Liver (tissue), 9 donors: ENCODE data around the gene SLC24A4. TPM values are rescaled to one million over a fixed set of nuclear protein-coding genes. Genes with fewer than 3 reads are reported as not detected.
A peak's percentile ranks its signal among the peaks of the same experiment; 100 is the strongest.

Experiments
- DNase-seq: peaks from one replicate; pipeline ENCODE4 v3.0.0-alpha.2; 2017; ENCODE audit warnings: low spot score
- H3K27ac ChIP-seq, 2 donors: one replicate each; pipeline ENCODE4 v1.7.0; 2013; ENCODE audit warnings: inconsistent platforms in 2 of 2, low read length in 2 of 2, control low read depth in 1 of 2, low read depth in 1 of 2, mild to moderate bottlenecking in 1 of 2
- H3K27me3 ChIP-seq, 4 donors: one replicate each; pipeline versions ENCODE4 v1.6.1 to v1.7.0; 2013; ENCODE audit warnings: low read length in 3 of 4, inconsistent platforms in 1 of 4, mild to moderate bottlenecking in 1 of 4, moderate library complexity in 1 of 4; ENCODE audit not compliant: control insufficient read depth in 4 of 4, insufficient read depth in 4 of 4
- H3K36me3 ChIP-seq, 4 donors: one replicate each; pipeline versions ENCODE4 v1.6.1 to v1.7.0; 2013; ENCODE audit warnings: low read length in 3 of 4, mild to moderate bottlenecking in 3 of 4, low read depth in 1 of 4, moderate library complexity in 1 of 4; ENCODE audit not compliant: control insufficient read depth in 4 of 4, insufficient read depth in 3 of 4
- H3K4me1 ChIP-seq, 4 donors: one replicate each; pipeline versions ENCODE4 v1.6.1 to v1.7.0; 2013; ENCODE audit warnings: low read length in 3 of 4, mild to moderate bottlenecking in 3 of 4, moderate library complexity in 1 of 4; ENCODE audit not compliant: control insufficient read depth in 4 of 4, insufficient read depth in 4 of 4
- H3K4me3 ChIP-seq, 3 donors: one replicate each; pipeline versions ENCODE4 v1.6.1 to v1.7.0; 2013; ENCODE audit warnings: low read length in 3 of 3, control low read depth in 1 of 3, low read depth in 1 of 3, mild to moderate bottlenecking in 1 of 3
- H3K9ac ChIP-seq, 2 donors: one replicate each; pipeline ENCODE4 v1.7.0; 2013; ENCODE audit warnings: low read length in 2 of 2, mild to moderate bottlenecking in 2 of 2, moderate library complexity in 2 of 2, control low read depth in 1 of 2, low read depth in 1 of 2
- H3K9me3 ChIP-seq, 4 donors: one replicate each; pipeline versions ENCODE4 v1.6.1 to v1.7.0; 2013; ENCODE audit warnings: low read length in 3 of 4; ENCODE audit not compliant: control insufficient read depth in 4 of 4
- CTCF ChIP-seq: fragments of 150-350 bp; IDR thresholded peaks from 2 replicates; pipeline ENCODE4 v1.5.1; 2017; ENCODE audit warnings: improper control_type of control experiment, low read depth, low read length; ENCODE audit not compliant: missing input control
- FOXA1 ChIP-seq: IDR thresholded peaks from 2 replicates; pipeline ENCODE4 v1.6.1; 2016; ENCODE audit warnings: antibody characterized with exemption
- HNF4A ChIP-seq, 2 donors: conservative IDR thresholded peaks; 2 replicates each; pipeline ENCODE4 v1.6.1; 2016; ENCODE audit warnings: antibody characterized with exemption in 2 of 2, mild to moderate bottlenecking in 2 of 2
- HNF4G ChIP-seq: IDR thresholded peaks from 2 replicates; pipeline ENCODE4 v1.6.1; 2016; ENCODE audit warnings: antibody characterized with exemption
- JUND ChIP-seq, 2 donors: IDR thresholded peaks; 2 replicates each; pipeline ENCODE4 v1.6.1; 2016; ENCODE audit warnings: antibody characterized with exemption in 2 of 2
- REST ChIP-seq: IDR thresholded peaks from 2 replicates; pipeline ENCODE4 v1.6.1; 2016; ENCODE audit warnings: antibody characterized with exemption, mild to moderate bottlenecking
- SP1 ChIP-seq: IDR thresholded peaks from 2 replicates; pipeline ENCODE4 v1.6.1; 2018; ENCODE audit warnings: antibody characterized with exemption, mild to moderate bottlenecking
- YY1 ChIP-seq: IDR thresholded peaks from 2 replicates; pipeline ENCODE4 v1.6.1; 2016; ENCODE audit warnings: antibody characterized with exemption, mild to moderate bottlenecking
- ZBTB33 ChIP-seq: IDR thresholded peaks from 2 replicates; pipeline ENCODE4 v1.6.1; 2016; ENCODE audit warnings: antibody characterized with exemption
- WGBS: extraction: QIAGEN DNeasy Blood & Tissue Kit; methylation state at CpG from one replicate; pipeline ENCODE4 v1.1.7; 2013; 5-methylcytosine and 5-hydroxymethylcytosine counted together
- polyA plus RNA-seq, 2 donors: library from polyadenylated mRNA; stranded (reverse) in 1 of 2; unstranded in 1 of 2; fragments of 200-250 nt in 1 of 2; fragments of >200 nt in 1 of 2; fragmentation: Nextera tagmentation in 1 of 2; extraction: Ambion mirVana in 1 of 2; gene quantifications; one replicate each; pipeline versions ENCODE4 v1.2.1 to v1.2.3, GENCODE V29; 2013 to 2015
- total RNA-seq, 2 donors: library from RNA; depleted of rRNA; stranded (reverse); fragments of >200 nt; gene quantifications; one replicate each; pipeline ENCODE4 v1.2.3, GENCODE V29; 2014
- donor health status: healthy.
- donor health status: healthy.
- donor health status: healthy.
- donor health status: healthy.
- donor health status: healthy.

The SLC24A4 gene
- total and polyA plus RNA-seq, 4 donors, result 0.06 to 0.23 (median 0.12) TPM

- H3K9me3 ChIP-seq, result no peaks in the 10 kb centered on the region
- no peaks in the 10 kb centered on the region for H3K27me3 ChIP-seq
- TF ChIP-seq HNF4A (conservative IDR thresholded peaks at IDR 0.05) (no peak), ZBTB33 (no peak)
- H3K9ac ChIP-seq, result no peak overlapping the region
- DNase-seq, result no peak
- 91% methylated on average over 2 of the region's 2 CpGs for WGBS
- H3K4me1 ChIP-seq, result no peaks in the 10 kb centered on the region
- no peaks in the 10 kb centered on the region for H3K36me3 ChIP-seq
- no peak overlapping the region for H3K27ac ChIP-seq
- no peak overlapping the region for H3K4me3 ChIP-seq
Measured at GRCh38 chr14:92404938-92405337, 82.0 kb downstream of the SLC24A4 start.

GRCh38 chr14:92407410-92407809 lies 84.4 kb downstream of the SLC24A4 start:
- Histone ChIP-seq H3K4me3 (no peak overlapping the region), H3K27ac (peak overlapping the region in 1 of 2 donors; percentile 13), H3K9ac (no peak overlapping the region), H3K27me3 (no peaks in the 10 kb centered on the region), H3K36me3 (no peaks in the 10 kb centered on the region), H3K9me3 (no peaks in the 10 kb centered on the region), H3K4me1 (no peaks in the 10 kb centered on the region)
- DNase-seq, result no peak
- 78% methylated on average over 1 of the region's 1 CpG for WGBS
- TF ChIP-seq REST, result no peak
- TF ChIP-seq SP1, result no peak
- TF ChIP-seq JUND (IDR thresholded peaks at IDR 0.05), result no peak

- 72% methylated on average over 6 of the region's 6 CpGs for WGBS
- peak overlapping the region; percentile 20 to 25 for H3K27ac ChIP-seq
- H3K4me1 ChIP-seq, result no peaks in the 10 kb centered on the region
- no peaks in the 10 kb centered on the region for H3K9me3 ChIP-seq
- TF ChIP-seq CTCF (no peak), HNF4G (no peak), FOXA1 (no peak), YY1 (peak; percentile 18), HNF4A (conservative IDR thresholded peaks at IDR 0.05) (no peak)
- no peaks in the 10 kb centered on the region for H3K36me3 ChIP-seq
- H3K9ac ChIP-seq, result no peak overlapping the region
- no peak overlapping the region for H3K4me3 ChIP-seq
- H3K27me3 ChIP-seq, result no peaks in the 10 kb centered on the region
- DNase-seq, result no peak
Measured at GRCh38 chr14:92409043-92409442, 86.1 kb downstream of the SLC24A4 start.
